HG02885 (cell line): ENCODE results near the gene TUBA3C.

Experiments used
- ATAC-seq: cut with Tn5 transposase; IDR thresholded peaks from one replicate; pipeline ENCODE4 v1.9.1; 2021; ENCODE audit warnings: mild to moderate bottlenecking; ENCODE audit not compliant: unreplicated experiment, poor library complexity

TUBA3C gene

GRCh38 chr13:19169991-19170390 is 11.6 kb downstream of the TUBA3C start:
- ATAC-seq, result no peak

DNA sequence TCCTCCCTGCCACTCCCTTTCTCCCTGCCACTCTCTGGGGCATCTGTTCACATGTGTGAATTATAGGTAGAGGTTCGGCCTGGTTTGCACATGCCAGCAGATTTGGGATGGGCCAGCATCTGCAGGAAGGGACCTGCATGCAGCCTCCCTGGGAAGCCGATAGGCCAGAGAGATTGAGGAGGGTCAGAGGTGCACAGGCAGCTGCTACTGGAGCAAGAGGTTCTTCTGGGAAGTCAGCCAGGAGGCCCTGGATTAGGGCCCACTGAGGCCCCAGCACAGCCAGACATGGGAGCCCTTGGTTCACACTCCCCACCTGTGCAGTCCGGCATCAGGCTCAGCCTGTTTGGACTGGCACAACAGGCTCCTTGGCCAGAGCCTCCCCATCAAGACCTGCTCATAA is 12.1 kb downstream of the TUBA3C start:
- no peak for ATAC-seq

- ATAC-seq, result no peak
Observed at GRCh38 chr13:19161308-19161707, 20.3 kb downstream of the TUBA3C start.

- no peak for ATAC-seq
Observed at GRCh38 chr13:19159761-19160420, 21.7 kb downstream of the TUBA3C start.

DNA sequence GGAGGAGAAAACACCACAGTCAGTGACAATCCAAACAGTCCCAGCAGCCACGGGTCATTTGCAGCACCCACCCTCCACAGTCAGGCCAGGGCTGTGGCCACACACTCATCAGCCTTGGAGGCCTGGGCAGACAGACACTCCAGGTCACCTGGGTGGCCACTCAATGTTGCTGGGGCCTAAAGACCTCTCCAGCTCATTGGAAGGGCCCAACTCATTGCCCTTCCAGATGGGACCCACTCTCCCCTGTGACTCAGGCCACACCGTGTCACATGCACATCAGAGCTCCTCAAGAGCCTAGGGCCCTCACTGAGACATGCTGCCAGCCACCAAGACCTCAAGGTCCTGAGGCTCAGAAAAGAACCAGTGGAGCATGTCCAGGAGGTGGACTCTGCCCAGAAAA is 22.4 kb downstream of the TUBA3C start:
- no peak for ATAC-seq

- ATAC-seq, result no peak
Observed at GRCh38 chr13:19158526-19159174, 23.0 kb downstream of the TUBA3C start.

GRCh38 chr13:19158006-19158405 is 23.6 kb downstream of the TUBA3C start:
- ATAC-seq, result no peak

GRCh38 chr13:19157461-19157860 is 24.2 kb downstream of the TUBA3C start:
- no peak for ATAC-seq

GRCh38 chr13:19156013-19156825 is 25.4 kb downstream of the TUBA3C start:
- no peak for ATAC-seq

GRCh38 chr13:19155321-19155861 is 26.2 kb downstream of the TUBA3C start:
- no peak for ATAC-seq

GRCh38 chr13:19154843-19155242 is 26.8 kb downstream of the TUBA3C start:
- no peak for ATAC-seq

- no peak for ATAC-seq
Observed at GRCh38 chr13:19153782-19154450, 27.7 kb downstream of the TUBA3C start.

- no peak for ATAC-seq
Observed at GRCh38 chr13:19152403-19152802, 29.2 kb downstream of the TUBA3C start.

DNA sequence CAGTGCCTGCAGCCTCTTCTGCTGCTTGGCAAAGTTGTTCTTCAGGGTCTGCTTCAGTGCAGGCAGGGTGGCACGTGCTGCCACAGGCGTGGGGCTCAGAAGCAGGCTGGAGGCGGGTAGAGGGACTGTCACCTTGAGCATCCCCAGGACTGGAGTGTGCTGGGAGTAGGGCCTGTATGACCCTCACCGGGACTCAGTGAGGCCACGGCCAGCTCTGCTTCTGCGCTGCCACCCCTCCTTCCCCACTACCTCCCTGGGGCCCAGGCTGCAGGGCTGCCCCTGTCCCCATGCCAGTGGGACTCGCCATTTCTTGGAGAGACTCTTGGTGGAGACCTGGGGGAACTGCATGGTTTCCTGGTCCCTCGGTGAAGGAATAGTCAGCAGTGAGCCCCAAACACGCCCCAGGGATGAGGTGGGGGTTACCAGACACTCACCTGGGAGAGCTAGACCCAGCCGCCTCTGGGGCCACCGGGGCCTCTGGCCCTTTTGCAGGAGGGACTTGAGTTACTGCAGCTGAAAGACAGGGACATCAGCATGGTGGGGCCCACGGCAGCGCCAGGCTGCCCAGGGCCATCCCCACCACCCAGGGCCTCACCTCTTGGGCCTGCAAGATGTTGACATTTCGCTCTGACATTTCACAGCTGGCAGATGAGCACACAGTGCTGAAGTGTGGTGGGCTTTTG is 29.9 kb downstream of the TUBA3C start:
- ATAC-seq, result no peak

DNA sequence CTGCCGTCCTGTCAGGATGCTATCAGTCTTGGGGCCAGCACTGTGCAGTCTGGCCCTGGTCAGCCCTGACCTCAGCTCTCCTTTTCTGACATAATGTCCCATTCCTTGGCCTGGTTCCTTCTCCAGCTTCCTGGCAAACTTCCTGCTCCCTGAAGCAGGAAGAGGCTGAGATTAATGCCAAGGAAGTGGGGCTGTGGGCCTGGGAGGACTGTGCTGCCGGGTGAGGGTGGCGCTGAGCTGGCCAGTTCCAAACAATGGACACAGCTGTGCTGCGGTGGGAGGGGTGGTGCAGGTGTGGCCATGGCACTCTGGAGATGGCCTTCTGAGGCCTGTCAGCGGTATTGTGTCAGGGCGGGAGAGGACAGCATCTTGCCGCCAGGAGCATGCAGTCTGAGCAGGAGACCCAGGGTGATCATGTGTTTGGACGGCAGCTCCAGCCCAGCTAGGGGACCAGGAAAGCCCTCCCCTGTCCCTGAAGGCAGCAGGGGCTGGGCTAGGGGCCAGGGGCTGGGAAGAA is 30.9 kb downstream of the TUBA3C start:
- no peak for ATAC-seq

- ATAC-seq, result no peak
Observed at GRCh38 chr13:19150226-19150625, 31.4 kb downstream of the TUBA3C start.

- no peak for ATAC-seq
Observed at GRCh38 chr13:19148561-19148960, 33.1 kb downstream of the TUBA3C start.
